HepG2 (cell line): ENCODE data around the gene CSTPP1. TPM values are rescaled to one million over a fixed set of nuclear protein-coding genes. Genes with fewer than 3 reads are reported as not detected.

ENCODE experiments used
- ATAC-seq: fragments of 200-7000 bp; cut with Tn5 transposase; 3 replicates; pipeline ENCODE4 v1.9.1; 2020; ENCODE audit warnings: mild to moderate bottlenecking, moderate library complexity
- BruUV-seq: library from RNA; stranded (reverse); fragments of 400-500 nt; replicated peaks from 2 replicates; lab custom pipeline; 2021; lab: Mats Ljungman, UMichigan
- CTCF ChIA-PET: fragments of 300-600 bp; formaldehyde crosslinking; extraction: SDS; loops from one replicate; lab custom pipeline; 2021; ENCODE audit warnings: low total read pairs, inconsistent platforms, low intra/inter-chr PET ratio; lab: Yijun Ruan, JAX
- POLR2A ChIA-PET: fragments of 350-600 bp; sonication (Branson Sonifier 250); formaldehyde crosslinking; loops from one replicate; lab custom pipeline; 2020; ENCODE audit warnings: antibody characterized with exemption, inconsistent platforms; lab: Yijun Ruan, JAX
- DNase-seq: peaks from one replicate; pipeline ENCODE4 v3.0.0-alpha.2; 2015; ENCODE audit warnings: low spot score
- FAIRE-seq: peaks from 3 replicates; lab custom pipeline; 2011; peaks lifted over from hg19 to GRCh38; lab: Jason Lieb, UNC
- H2AFZ ChIP-seq: one replicate; pipeline ENCODE4 v1.6.1; 2011; ENCODE audit warnings: low read length, inconsistent platforms
- H3K27ac ChIP-seq: fragments of 300-600 bp; 3 replicates; pipeline ENCODE4 v1.8.0; 2011; ENCODE audit warnings: mixed run types, mild to moderate bottlenecking, mixed read lengths, low read length, inconsistent platforms; ENCODE audit not compliant: insufficient read depth; ENCODE audit errors: extremely low read length
- H3K27me3 ChIP-seq, 2 experiments: fragments of 200-600 bp in 1 of 2; 2 replicates in 1 of 2; 3 replicates in 1 of 2; pipeline versions ENCODE4 v1.6.0 to v1.8.0; 2011; ENCODE audit warnings: low read length in 2 of 2, mild to moderate bottlenecking in 2 of 2, moderate library complexity in 2 of 2, inconsistent platforms in 1 of 2; ENCODE audit not compliant: insufficient read depth in 2 of 2, control insufficient read depth in 1 of 2
- H3K36me3 ChIP-seq, 2 experiments: fragments of 200-600 bp in 1 of 2; replicated peaks in 1 of 2; 2 replicates in 1 of 2; 3 replicates in 1 of 2; pipeline versions ENCODE4 v1.5.1 to v1.8.0; 2011; ENCODE audit warnings: low read length in 2 of 2, inconsistent platforms in 1 of 2; ENCODE audit not compliant: insufficient read depth in 2 of 2, control insufficient read depth in 1 of 2
- H3K4me1 ChIP-seq: 2 replicates; pipeline ENCODE4 v1.5.1; 2012; ENCODE audit warnings: low read length, inconsistent platforms; ENCODE audit not compliant: insufficient read depth
- H3K4me2 ChIP-seq: 2 replicates; pipeline ENCODE4 v1.6.0; 2011; ENCODE audit warnings: low read depth, low read length, inconsistent platforms
- H3K4me3 ChIP-seq, 3 experiments: fragments of 200-600 bp in 1 of 3; sonication (generic), shearing (Covaris generic) in 1 of 3; replicated peaks in 1 of 3; 2 replicates each; pipeline ENCODE4 v1.5.1; 2011 to 2016; ENCODE audit warnings: low read length in 3 of 3, inconsistent platforms in 2 of 3, low read depth in 2 of 3, mild to moderate bottlenecking in 2 of 3, control low read depth in 1 of 3, mixed read lengths in 1 of 3; ENCODE audit not compliant: insufficient read depth in 1 of 3
- H3K79me2 ChIP-seq: one replicate; pipeline ENCODE4 v1.6.1; 2011; ENCODE audit warnings: low read length, inconsistent platforms; ENCODE audit not compliant: insufficient read depth
- H3K9ac ChIP-seq: 2 replicates; pipeline ENCODE4 v1.6.0; 2011; ENCODE audit warnings: mild to moderate bottlenecking, low read depth, low read length, inconsistent platforms; ENCODE audit not compliant: insufficient read depth
- H3K9me3 ChIP-seq: 2 replicates; pipeline ENCODE4 v1.5.1; 2012; ENCODE audit warnings: mild to moderate bottlenecking, low read length
- H4K20me1 ChIP-seq: 2 replicates; pipeline ENCODE4 v1.6.0; 2011; ENCODE audit warnings: inconsistent platforms, mild to moderate bottlenecking, low read length, moderate library complexity; ENCODE audit not compliant: insufficient read depth
- ATM ChIP-seq: fragments of 450-650 bp; IDR thresholded peaks from 2 replicates; pipeline ENCODE4 v1.7.1; 2017; ENCODE audit warnings: mild to moderate bottlenecking, borderline replicate concordance
- HOXA7 ChIP-seq: sonication (generic); formaldehyde crosslinking; IDR thresholded peaks from 2 replicates; pipeline ENCODE4 v1.8.1; 2022; ENCODE audit warnings: mild to moderate bottlenecking, missing genetic modification reagents, moderate library complexity
- KLF6 ChIP-seq: IDR thresholded peaks from 2 replicates; pipeline ENCODE4 v1.8.0; 2016; ENCODE audit warnings: missing biosample characterization, missing genetic modification reagents
- MATR3 ChIP-seq: sonication (generic); formaldehyde crosslinking; IDR thresholded peaks from 2 replicates; pipeline ENCODE4 v1.4.0; 2020; ENCODE audit warnings: missing genetic modification reagents
- MAX ChIP-seq: IDR thresholded peaks from 2 replicates; pipeline ENCODE4 v1.6.1; 2012; ENCODE audit warnings: inconsistent platforms
- NFKBIZ ChIP-seq: IDR thresholded peaks from 2 replicates; pipeline ENCODE4 v1.6.1; 2018; ENCODE audit warnings: missing genetic modification reagents, missing compliant biosample characterization
- PBX2 ChIP-seq: IDR thresholded peaks from 2 replicates; pipeline ENCODE4 v1.6.1; 2016; ENCODE audit warnings: control low read depth
- POLR2AphosphoS2 ChIP-seq: IDR thresholded peaks from 2 replicates; pipeline ENCODE4 v1.6.1; 2011; ENCODE audit warnings: low read depth, low read length, improper control_type of control experiment
- REST ChIP-seq, 2 experiments: IDR thresholded peaks; 2 replicates each; pipeline ENCODE4 v1.6.1; 2011 to 2012; ENCODE audit warnings: low read length in 2 of 2, borderline replicate concordance in 1 of 2, low read depth in 1 of 2, mild to moderate bottlenecking in 1 of 2, moderate library complexity in 1 of 2
- ZBTB10 ChIP-seq: sonication (generic); formaldehyde crosslinking; IDR thresholded peaks from 2 replicates; pipeline ENCODE4 v1.4.0; 2020; ENCODE audit warnings: missing genetic modification reagents, borderline replicate concordance
- WGBS: methylation state at CpG from one replicate; pipeline ENCODE4 v1.1.6; 2017; ENCODE audit warnings: low lambda C conversion rate; 5-methylcytosine and 5-hydroxymethylcytosine counted together
- in situ Hi-C: cut with HindIII; loops from 2 replicates; pipeline ENCODE4 v1.10.0; 2017; ENCODE audit warnings: low pct_unique_long_range_greater_than_20kb; ENCODE audit not compliant: extremely low pct_ligation_motif_present
- intact Hi-C: fragments of 100-400 bp; cut with micrococcal nuclease; formaldehyde crosslinking; loops from one replicate; pipeline ENCODE4 v1.10.0; 2022; ENCODE audit not compliant: unreplicated experiment
- polyA plus RNA-seq, 8 experiments: library from polyadenylated mRNA; depleted of rRNA in 3 of 8; stranded (reverse) in 7 of 8; unstranded in 1 of 8; fragments of >200 nt; fragmentation: Illumina TruSeq in 4 of 8; extraction: Trizol in 4 of 8; gene quantifications; 2 replicates each; pipeline versions ENCODE4 v1.2.1 to v1.2.3, GENCODE V29; 2011 to 2016; ENCODE audit warnings: low read depth in 4 of 8, missing spikeins in 1 of 8, mixed read lengths in 1 of 8; ENCODE audit not compliant: insufficient read depth in 1 of 8
- total RNA-seq, 5 experiments: library from RNA; depleted of rRNA; stranded (reverse); fragments of >200 nt; fragmentation: Illumina TruSeq; extraction: Trizol; gene quantifications; 2 replicates each; pipeline ENCODE4 v1.2.3, GENCODE V29; 2016; ENCODE audit warnings: low read depth in 1 of 5

Gene CSTPP1
- total and polyA plus RNA-seq, 2 of the 13 experiments (the other 11 are each of a cell fraction or from before 2014, with no cell fraction given) = 12.3 to 14.6 TPM

- 99% methylated on average over 3 of the region's 3 CpGs for WGBS
- TF ChIP-seq ZBTB10 (CRISPR knock-in tag) (no peak), PBX2 (CRISPR knock-in tag) (no peak), MAX (no peak), ATM (no peak), POLR2AphosphoS2 (no peak), MATR3 (CRISPR knock-in tag) (no peak), HOXA7 (no peak), KLF6 (CRISPR knock-in tag) (no peak), NFKBIZ (no peak), REST (IDR thresholded peaks at IDR 0.05; ENCODE audit: borderline replicate concordance in 1 of 2, low read depth in 1 of 2, low read length in 2 of 2) (no peak)
Observed at GRCh38 chr11:46913484-46913883, 23.1 kb upstream of the CSTPP1 start.

More at GRCh38 chr11:46913484-46913883, 23.1 kb upstream of the CSTPP1 start:
- in situ Hi-C loops = no loop called here
- Histone ChIP-seq H3K4me1 (peaks cover 9% of the 10 kb centered on the region), H3K9me3 (no peaks in the 10 kb centered on the region), H3K27me3 (no peaks in the 10 kb centered on the region), H3K36me3 (no peaks in the 10 kb centered on the region), H4K20me1 (no peaks in the 10 kb centered on the region), H3K4me2 (no peak overlapping the region), H3K79me2 (peaks cover 24% of the 10 kb centered on the region), H3K9ac (no peak overlapping the region), H3K27ac (no peak overlapping the region), H3K4me3 (no peak overlapping the region), H2AFZ (no peak overlapping the region)
- intact Hi-C loops = no loop called here
- FAIRE-seq (no peak), ATAC-seq (no peak), DNase-seq (no peak)
- BruUV-seq = no TSS peak
- CTCF ChIA-PET = no interaction called here
- POLR2A ChIA-PET = no interaction called here
